HCT116 (cell line): ENCODE results near the gene FOXF1. TPM values are rescaled to one million over a fixed set of nuclear protein-coding genes. Genes with fewer than 3 reads are reported as not detected.
A peak's percentile ranks its signal among the peaks of the same experiment; 100 is the strongest.

Experiments used
- ATAC-seq: fragments of 200-7000 bp; cut with Tn5 transposase; 2 replicates; pipeline ENCODE4 v1.9.1; 2020; ENCODE audit warnings: mild to moderate bottlenecking, moderate library complexity
- BruUV-seq: library from RNA; stranded (reverse); fragments of 400-500 nt; replicated peaks from 2 replicates; lab custom pipeline; 2021; lab: Mats Ljungman, UMichigan
- CTCF ChIA-PET: fragments of 300-600 bp; sonication (Branson Sonifier 250); formaldehyde crosslinking; loops from one replicate; lab custom pipeline; 2021; ENCODE audit warnings: antibody characterized with exemption; lab: Charles Lee
- POLR2A ChIA-PET: fragments of 300-600, 350-600 bp; sonication (Branson Sonifier 250); formaldehyde crosslinking; loops from one replicate; lab custom pipeline; 2021; ENCODE audit warnings: antibody characterized with exemption; lab: Charles Lee
- RAD21 ChIA-PET, 2 experiments: fragments of 300-600 bp; sonication (Branson Sonifier 250); formaldehyde crosslinking; loops; one replicate each; lab custom pipeline; 2023; ENCODE audit warnings: low total read pairs in 2 of 2; ENCODE audit not compliant: uncharacterized antibody in 2 of 2, unreplicated experiment in 2 of 2, low non-redundant PET in 1 of 2; lab: Charles Lee
- DNase-seq: peaks from one replicate; pipeline ENCODE4 v3.0.0-alpha.2; 2010; ENCODE audit warnings: low read depth, low spot score
- H2AFZ ChIP-seq: fragments of 200-600 bp; shearing (Covaris generic), sonication (generic); 2 replicates; pipeline ENCODE4 v1.6.1; 2017; ENCODE audit warnings: low read depth, mixed run types, mixed read lengths, antibody characterized with exemption, low read length; ENCODE audit not compliant: poor library complexity, severe bottlenecking
- H3K27ac ChIP-seq: 2 replicates; pipeline ENCODE4 v1.5.1; 2012; ENCODE audit warnings: low read depth, low read length
- H3K27me3 ChIP-seq: fragments of 200-600 bp; sonication (generic); 2 replicates; pipeline ENCODE4 v1.6.1; 2016; ENCODE audit warnings: mixed run types, low read length, mixed read lengths; ENCODE audit not compliant: insufficient read depth
- H3K36me3 ChIP-seq, 2 experiments: fragments of 200-500 bp in 1 of 2; fragments of 200-600 bp in 1 of 2; sonication (Bioruptor generic) in 1 of 2; sonication (generic) in 1 of 2; 2 replicates each; pipeline versions ENCODE4 v1.5.1 to v1.6.1; 2014 to 2016; ENCODE audit warnings: low read length in 2 of 2, inconsistent platforms in 1 of 2, mixed read lengths in 1 of 2, mixed run types in 1 of 2; ENCODE audit not compliant: insufficient read depth in 2 of 2, control insufficient read depth in 1 of 2
- H3K4me1 ChIP-seq, 2 experiments: fragments of 200-600 bp in 1 of 2; sonication (generic) in 1 of 2; 2 replicates each; pipeline versions ENCODE4 v1.5.1 to v1.6.1; 2012 to 2017; ENCODE audit warnings: low read length in 2 of 2, inconsistent platforms in 1 of 2, mild to moderate bottlenecking in 1 of 2, mixed read lengths in 1 of 2, mixed run types in 1 of 2, moderate library complexity in 1 of 2; ENCODE audit not compliant: insufficient read depth in 2 of 2, control insufficient read depth in 1 of 2
- H3K4me2 ChIP-seq: fragments of 200-600 bp; sonication (generic); 2 replicates; pipeline ENCODE4 v1.6.1; 2017; ENCODE audit warnings: mixed run types, low read length, mixed read lengths
- H3K4me3 ChIP-seq, 2 experiments: fragments of 200-600 bp in 1 of 2; sonication (generic) in 1 of 2; replicated peaks in 1 of 2; 2 replicates each; pipeline ENCODE4 v1.5.1; 2011 to 2016; ENCODE audit warnings: low read length in 2 of 2, control low read depth in 1 of 2, low read depth in 1 of 2, mild to moderate bottlenecking in 1 of 2, mixed read lengths in 1 of 2, mixed run types in 1 of 2
- H3K79me2 ChIP-seq: fragments of 200-600 bp; sonication (generic); 2 replicates; pipeline ENCODE4 v1.6.1; 2017; ENCODE audit warnings: mild to moderate bottlenecking, mixed run types, low read length, moderate library complexity, mixed read lengths; ENCODE audit not compliant: insufficient read depth
- H3K9ac ChIP-seq: fragments of 200-600 bp; sonication (generic); 2 replicates; pipeline ENCODE4 v1.6.1; 2016; ENCODE audit warnings: low read length, mixed read lengths
- H3K9me2 ChIP-seq: fragments of 200-600 bp; sonication (generic), shearing (Covaris generic); 2 replicates; pipeline ENCODE4 v1.6.1; 2017; ENCODE audit warnings: mixed run types, mild to moderate bottlenecking, moderate library complexity; ENCODE audit not compliant: insufficient read depth
- H3K9me3 ChIP-seq, 2 experiments: fragments of 200-500 bp in 1 of 2; fragments of 200-600 bp in 1 of 2; sonication (Bioruptor generic) in 1 of 2; sonication (generic) in 1 of 2; 2 replicates each; pipeline ENCODE4 v1.6.1; 2014 to 2017; ENCODE audit warnings: low read length in 2 of 2, mixed read lengths in 2 of 2, inconsistent platforms in 1 of 2, low read depth in 1 of 2, mild to moderate bottlenecking in 1 of 2, mixed run types in 1 of 2, moderate library complexity in 1 of 2; ENCODE audit not compliant: control insufficient read depth in 1 of 2, insufficient read depth in 1 of 2
- H4K20me1 ChIP-seq: fragments of 200-600 bp; sonication (generic), shearing (Covaris generic); 2 replicates; pipeline ENCODE4 v1.6.1; 2017; ENCODE audit warnings: mixed run types, mild to moderate bottlenecking, moderate library complexity; ENCODE audit not compliant: insufficient read depth
- CTCF ChIP-seq, 3 experiments: fragments of 200-600 bp in 1 of 3; sonication (generic) in 1 of 3; IDR thresholded peaks in 2 of 3; conservative IDR thresholded peaks in 1 of 3; 2 replicates each; pipeline ENCODE4 v1.5.1; 2012 to 2017; ENCODE audit warnings: low read depth in 2 of 3, low read length in 2 of 3, antibody characterized with exemption in 1 of 3, borderline replicate concordance in 1 of 3, control low read depth in 1 of 3, mild to moderate bottlenecking in 1 of 3, mixed read lengths in 1 of 3, mixed run types in 1 of 3, moderate library complexity in 1 of 3; ENCODE audit not compliant: insufficient read depth in 1 of 3
- JUND ChIP-seq: IDR thresholded peaks from 2 replicates; pipeline ENCODE4 v1.6.1; 2012
- RAD21 ChIP-seq: IDR thresholded peaks from 2 replicates; pipeline ENCODE4 v1.6.1; 2012; ENCODE audit warnings: low read depth, mild to moderate bottlenecking
- ZNF274 ChIP-seq: fragments of 200-500 bp; sonication (Bioruptor generic); IDR thresholded peaks from 2 replicates; pipeline ENCODE4 v1.6.1; 2014; ENCODE audit warnings: mild to moderate bottlenecking, low read depth, low read length, inconsistent platforms
- intact Hi-C: fragments of 100-400 bp; cut with micrococcal nuclease; formaldehyde crosslinking; loops from 2 replicates; pipeline ENCODE4 v1.10.0; 2022
- total RNA-seq: library from RNA; stranded (reverse); gene quantifications from one replicate; pipeline ENCODE4 v1.2.1, GENCODE V29; 2021; ENCODE audit not compliant: unreplicated experiment

The FOXF1 gene
- total RNA-seq, 1 experiment from 2014 or later: 2.4 TPM

GRCh38 chr16:86519649-86520316 is 9.5 kb downstream of the FOXF1 start:
- TF ChIP-seq CTCF (IDR thresholded peaks at IDR 0.05 in 2 of 3, conservative IDR thresholded peaks at IDR 0.05 in 1 of 3; ENCODE audit: borderline replicate concordance in 1 of 3, insufficient read depth in 1 of 3, low read depth in 2 of 3, low read length in 2 of 3): peak; percentile 95 to 97 (median 97)
- no peak for TF ChIP-seq ZNF274
- TF ChIP-seq RAD21: peak; percentile 95
- no peak for TF ChIP-seq JUND
- no peaks in the 10 kb centered on the region for H3K36me3 ChIP-seq
- no peak overlapping the region for H2AFZ ChIP-seq
- H4K20me1 ChIP-seq: no peaks in the 10 kb centered on the region
- H3K9ac ChIP-seq: no peak overlapping the region
- H3K4me3 ChIP-seq: peak overlapping the region in 1 of 2 experiments; percentile 8; a peak in 1 of 4 replicates
- peak; percentile 79 for ATAC-seq
- ChIA-PET RAD21 (interaction anchor here in 1 of 2 experiments (0.9 to 1.3 kb wide), 2 partner anchors 267 to 698 kb away, joined by 3 to 4 read pairs; no protein-coding TSS in a partner anchor), POLR2A (no interaction called here), CTCF (interaction anchor here (1.1 to 2.2 kb wide), 4 partner anchors 267 to 699 kb away, joined by 3 to 14 read pairs (median 8); no protein-coding TSS in a partner anchor)
- no peak overlapping the region; the same call in 1 of the 2 replicates for H3K27ac ChIP-seq
- H3K27me3 ChIP-seq: no peaks in the 10 kb centered on the region
- no TSS peak for BruUV-seq
- no peaks in the 10 kb centered on the region for H3K79me2 ChIP-seq
- no peaks in the 10 kb centered on the region for H3K9me2 ChIP-seq
- H3K4me1 ChIP-seq: peaks cover 4 to 13% of the 10 kb centered on the region in 2 experiments; a peak in 3 of 4 replicates
- intact Hi-C loops: loop anchor here (1.0 to 2.0 kb wide), 3 partner anchors 361 to 475 kb away; no protein-coding TSS in a partner anchor
- DNase-seq: peak; percentile 63
- H3K4me2 ChIP-seq: peak overlapping the region; percentile 59
- no peaks in the 10 kb centered on the region for H3K9me3 ChIP-seq
